Activated naive CD4-positive, alpha-beta T cell treated with anti-CD3 and anti-CD28 coated beads, Interleukin-2, amount 10 ng/mL, durations not matched to agents 7 days and 5 days (primary cell): ENCODE results near the gene NCK2.
A peak's percentile ranks its signal among the peaks of the same experiment; 100 is the strongest.

Experiments used
- CTCF ChIA-PET: fragments of 350-600 bp; sonication (Branson Sonifier 250); formaldehyde crosslinking; loops from one replicate; lab custom pipeline; 2021; ENCODE audit warnings: antibody characterized with exemption; lab: Charles Lee
- DNase-seq: peaks from one replicate; pipeline ENCODE4 v3.0.0-alpha.2; 2020
- H3K27ac Mint-ChIP-seq: one replicate; pipeline ENCODE4 v1.8.0; 2021; ENCODE audit warnings: mild to moderate bottlenecking, moderate library complexity, mixed read lengths
- H3K27me3 Mint-ChIP-seq: one replicate; pipeline ENCODE4 v1.8.0; 2021; ENCODE audit warnings: mild to moderate bottlenecking, mixed read lengths
- H3K36me3 Mint-ChIP-seq: one replicate; pipeline ENCODE4 v1.8.0; 2021; ENCODE audit warnings: mixed read lengths
- H3K4me1 Mint-ChIP-seq: one replicate; pipeline ENCODE4 v1.8.0; 2021; ENCODE audit warnings: mixed read lengths
- H3K4me3 Mint-ChIP-seq: one replicate; pipeline ENCODE4 v1.8.0; 2021; ENCODE audit warnings: mild to moderate bottlenecking, moderate library complexity, mixed read lengths
- H3K9me3 Mint-ChIP-seq: one replicate; pipeline ENCODE4 v1.8.0; 2021; ENCODE audit warnings: mixed read lengths

NCK2 gene

GRCh38 chr2:105815401-105815800, 70.7 kb downstream of the NCK2 start:
- CTCF ChIA-PET: no interaction called here
- Mint-ChIP-seq H3K9me3 (no peaks in the 10 kb centered on the region), H3K36me3 (peaks cover 52% of the 10 kb centered on the region), H3K4me1 (peaks cover 42% of the 10 kb centered on the region), H3K27ac (peak overlapping the region; percentile 14), H3K27me3 (no peaks in the 10 kb centered on the region), H3K4me3 (no peak overlapping the region)
- DNase-seq: no peak

- CTCF ChIA-PET: interaction anchor here (1.2 kb wide), 1 partner anchor 11 kb away, joined by 3 read pairs; no protein-coding TSS in a partner anchor
- peaks cover 70% of the 10 kb centered on the region for H3K36me3 Mint-ChIP-seq
- no peak overlapping the region for H3K4me3 Mint-ChIP-seq
Measured at GRCh38 chr2:105820151-105820550, 75.4 kb downstream of the NCK2 start.

GRCh38 chr2:105820691-105821090, 76.0 kb downstream of the NCK2 start:
- Mint-ChIP-seq H3K36me3 (peaks cover 71% of the 10 kb centered on the region), H3K27ac (peak overlapping the region; percentile 13), H3K27me3 (no peaks in the 10 kb centered on the region), H3K4me1 (peaks cover 59% of the 10 kb centered on the region), H3K4me3 (no peak overlapping the region), H3K9me3 (no peaks in the 10 kb centered on the region)
- CTCF ChIA-PET: interaction anchor here (1.2 kb wide), 1 partner anchor 10 kb away, joined by 3 read pairs; no protein-coding TSS in a partner anchor
- DNase-seq: no peak

More at GRCh38 chr2:105820151-105820550, 75.4 kb downstream of the NCK2 start:
- peaks cover 60% of the 10 kb centered on the region for H3K4me1 Mint-ChIP-seq
- no peak overlapping the region for H3K27ac Mint-ChIP-seq
- no peak for DNase-seq
- no peaks in the 10 kb centered on the region for H3K9me3 Mint-ChIP-seq
- no peaks in the 10 kb centered on the region for H3K27me3 Mint-ChIP-seq

DNA sequence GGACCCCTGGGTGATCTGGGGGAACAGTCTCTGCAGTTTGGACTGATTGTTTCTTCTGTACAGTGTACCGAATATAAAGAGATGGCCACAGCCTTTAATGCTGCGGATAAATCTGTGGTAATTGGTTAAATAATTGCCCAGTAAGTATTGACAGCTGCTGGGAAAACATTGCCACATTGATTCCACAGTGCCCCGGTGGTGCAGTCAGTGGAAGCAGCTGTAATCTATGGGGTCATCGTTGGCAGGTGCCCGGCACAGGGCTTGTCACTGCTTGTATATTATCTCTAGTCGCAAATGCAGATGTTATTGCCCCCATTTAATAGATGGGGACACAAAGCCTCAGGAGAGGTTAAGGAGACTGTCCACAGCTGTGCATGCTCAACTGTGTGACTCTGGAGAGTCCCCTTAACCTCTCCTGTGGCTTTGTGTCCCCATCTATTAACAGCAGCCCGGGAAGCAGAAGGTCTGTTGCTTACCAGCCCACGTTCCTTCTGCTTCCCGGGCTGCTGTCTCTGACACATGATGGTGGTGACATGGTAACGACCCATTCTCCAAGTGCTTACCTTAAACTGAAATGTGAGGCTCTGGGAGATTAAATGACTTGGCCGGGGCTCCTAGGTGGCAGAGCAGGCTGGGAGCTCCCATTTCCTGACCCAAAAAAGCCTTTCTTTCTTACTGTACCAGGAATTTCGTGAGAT, 76.9 kb downstream of the NCK2 start:
- H3K36me3 Mint-ChIP-seq: peaks cover 76% of the 10 kb centered on the region
- no peaks in the 10 kb centered on the region for H3K27me3 Mint-ChIP-seq
- CTCF ChIA-PET: interaction anchor here (0.9 to 1.2 kb wide), 3 partner anchors 10 to 141 kb away, joined by 3 to 4 read pairs (median 3); no protein-coding TSS in a partner anchor
- H3K4me1 Mint-ChIP-seq: peaks cover 60% of the 10 kb centered on the region
- peak overlapping the region; percentile 58 for H3K27ac Mint-ChIP-seq
- H3K4me3 Mint-ChIP-seq: no peak overlapping the region
- no peak for DNase-seq
- peaks cover 4% of the 10 kb centered on the region for H3K9me3 Mint-ChIP-seq

GRCh38 chr2:105822186-105822585, 77.5 kb downstream of the NCK2 start:
- H3K27me3 Mint-ChIP-seq: no peaks in the 10 kb centered on the region
- H3K9me3 Mint-ChIP-seq: peaks cover 6% of the 10 kb centered on the region
- H3K4me3 Mint-ChIP-seq: no peak overlapping the region
- no peak for DNase-seq
- H3K36me3 Mint-ChIP-seq: peaks cover 74% of the 10 kb centered on the region
- H3K27ac Mint-ChIP-seq: peak overlapping the region; percentile 58
- CTCF ChIA-PET: interaction anchor here (0.9 to 1.1 kb wide), 2 partner anchors 39 to 140 kb away, joined by 3 to 4 read pairs; no protein-coding TSS in a partner anchor
- H3K4me1 Mint-ChIP-seq: peaks cover 60% of the 10 kb centered on the region

GRCh38 chr2:105824446-105824845, 79.7 kb downstream of the NCK2 start:
- H3K36me3 Mint-ChIP-seq: peaks cover 76% of the 10 kb centered on the region
- H3K9me3 Mint-ChIP-seq: peaks cover 8% of the 10 kb centered on the region
- CTCF ChIA-PET: no interaction called here
- no peaks in the 10 kb centered on the region for H3K27me3 Mint-ChIP-seq
- no peak overlapping the region for H3K27ac Mint-ChIP-seq
- H3K4me3 Mint-ChIP-seq: no peak overlapping the region
- H3K4me1 Mint-ChIP-seq: peaks cover 78% of the 10 kb centered on the region
- DNase-seq: no peak

DNA sequence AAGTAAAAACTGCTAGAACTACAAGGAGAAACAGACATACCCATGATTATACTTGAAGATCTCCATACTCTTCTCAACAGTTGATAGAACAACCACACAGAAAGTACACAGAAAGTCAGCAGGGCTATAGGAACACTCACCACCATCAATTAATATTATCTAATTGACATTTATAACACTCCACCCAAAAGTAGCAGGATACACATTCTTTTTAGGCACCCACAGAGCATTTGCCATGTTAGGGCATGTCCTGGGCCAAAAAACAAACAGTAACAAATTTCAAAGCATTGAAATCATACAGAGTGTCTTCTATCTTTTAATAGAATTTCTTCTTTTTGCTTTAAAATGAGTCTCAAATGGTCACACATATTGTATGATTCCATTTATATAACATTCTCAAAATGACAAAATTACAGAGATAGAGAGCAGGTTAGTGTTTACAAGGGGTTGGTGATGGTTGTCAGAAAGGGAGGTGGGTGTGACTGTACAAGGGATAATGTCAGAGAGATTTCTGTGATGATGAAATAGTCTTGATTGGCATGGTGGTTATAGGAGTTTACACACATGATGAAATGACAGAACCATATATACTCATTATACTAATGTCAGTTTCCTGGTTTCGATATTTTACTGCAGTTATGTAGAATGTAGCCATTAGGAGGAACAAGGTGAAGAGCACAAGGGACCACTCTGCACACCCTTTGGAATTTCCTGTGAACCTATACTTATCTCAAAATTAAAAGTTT, 82.8 kb downstream of the NCK2 start:
- peaks cover 76% of the 10 kb centered on the region for H3K4me1 Mint-ChIP-seq
- H3K4me3 Mint-ChIP-seq: no peak overlapping the region
- H3K36me3 Mint-ChIP-seq: peaks cover 83% of the 10 kb centered on the region
- no peaks in the 10 kb centered on the region for H3K27me3 Mint-ChIP-seq
- CTCF ChIA-PET: interaction anchor here (0.8 kb wide), 1 partner anchor 23 kb away, joined by 3 read pairs; no protein-coding TSS in a partner anchor
- no peak for DNase-seq
- peaks cover 18% of the 10 kb centered on the region for H3K9me3 Mint-ChIP-seq
- H3K27ac Mint-ChIP-seq: peak overlapping the region; percentile 44

DNA sequence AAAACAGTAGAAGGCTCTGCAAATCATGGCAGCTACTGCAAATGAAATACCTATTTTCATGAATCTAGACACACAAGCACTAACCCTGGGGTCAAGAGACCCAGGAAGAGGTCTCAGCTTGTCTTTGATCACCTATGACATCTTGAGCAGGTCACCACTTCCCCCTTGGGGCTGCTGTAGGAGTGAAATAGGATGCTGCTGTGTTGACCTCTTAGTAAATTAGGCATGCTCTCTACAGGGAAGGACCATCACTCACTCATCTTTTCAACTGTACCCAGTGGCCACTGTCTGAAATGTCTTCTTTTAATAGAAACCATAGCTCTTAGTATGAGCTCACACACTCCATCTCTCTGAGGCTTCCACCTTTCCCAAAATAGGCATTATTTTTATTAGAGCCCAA, 83.8 kb downstream of the NCK2 start:
- CTCF ChIA-PET: interaction anchor here (0.6 to 1.1 kb wide), 3 partner anchors 32 to 46 kb away, joined by 3 read pairs; no protein-coding TSS in a partner anchor
- Mint-ChIP-seq H3K9me3 (peaks cover 20% of the 10 kb centered on the region), H3K36me3 (peaks cover 81% of the 10 kb centered on the region), H3K4me3 (no peak overlapping the region), H3K4me1 (peaks cover 75% of the 10 kb centered on the region), H3K27me3 (no peaks in the 10 kb centered on the region), H3K27ac (no peak overlapping the region)
- DNase-seq: no peak

DNA sequence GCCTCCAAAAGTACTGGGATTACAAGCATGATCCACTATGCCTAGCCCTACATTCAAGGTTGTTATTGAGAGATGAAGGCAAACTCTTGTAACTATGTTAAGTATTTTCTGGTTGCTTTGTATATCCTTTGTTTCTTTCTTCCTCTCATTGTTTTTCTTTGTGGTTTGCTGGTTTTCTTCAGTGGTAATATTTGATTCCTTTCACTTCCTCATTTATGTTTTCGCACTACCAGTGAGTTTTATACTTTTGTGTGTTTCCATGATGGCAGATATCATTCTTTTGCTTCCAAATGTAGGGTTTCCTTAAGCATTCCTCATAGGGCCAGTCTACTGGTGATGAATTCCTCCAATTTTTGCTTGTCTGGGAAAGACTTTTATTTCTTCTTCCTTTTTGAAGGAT, 90.2 kb downstream of the NCK2 start:
- Mint-ChIP-seq H3K4me3 (peak overlapping the region; percentile 14), H3K4me1 (peaks cover 81% of the 10 kb centered on the region), H3K36me3 (peaks cover 84% of the 10 kb centered on the region), H3K27ac (peak overlapping the region; percentile 81), H3K27me3 (no peaks in the 10 kb centered on the region), H3K9me3 (peaks cover 48% of the 10 kb centered on the region)
- CTCF ChIA-PET: no interaction called here
- DNase-seq: no peak

DNA sequence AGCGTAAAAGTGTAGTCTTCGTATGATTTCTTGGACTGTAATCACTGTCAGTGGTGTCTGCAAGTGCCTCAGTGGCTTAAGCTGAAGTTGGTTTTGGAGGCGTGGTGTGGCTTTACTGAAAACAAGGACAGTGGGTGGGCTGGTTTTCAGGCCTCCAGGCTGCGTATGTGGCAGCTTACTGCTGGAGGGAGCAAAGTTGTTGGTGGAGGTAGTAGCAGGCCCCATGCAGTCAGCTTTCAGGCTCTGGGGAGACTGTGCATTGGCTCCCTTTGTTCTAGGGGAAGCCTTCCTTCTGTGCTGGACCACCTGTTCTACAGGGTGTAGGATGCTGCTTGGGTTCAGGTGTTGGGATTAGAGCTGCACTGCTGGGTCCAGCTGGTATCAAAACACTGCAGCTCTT, 91.6 kb downstream of the NCK2 start:
- Mint-ChIP-seq H3K9me3 (peaks cover 52% of the 10 kb centered on the region), H3K27me3 (no peaks in the 10 kb centered on the region), H3K4me3 (no peak overlapping the region), H3K4me1 (peaks cover 85% of the 10 kb centered on the region), H3K27ac (peak overlapping the region; percentile 55), H3K36me3 (peaks cover 89% of the 10 kb centered on the region)
- CTCF ChIA-PET: interaction anchor here (1.1 kb wide), 1 partner anchor 250 kb away, joined by 3 read pairs; no protein-coding TSS in a partner anchor
- no peak for DNase-seq

- peak overlapping the region; percentile 57 for H3K27ac Mint-ChIP-seq
- H3K27me3 Mint-ChIP-seq: no peaks in the 10 kb centered on the region
- DNase-seq: no peak
- peaks cover 88% of the 10 kb centered on the region for H3K36me3 Mint-ChIP-seq
- peaks cover 86% of the 10 kb centered on the region for H3K4me1 Mint-ChIP-seq
- H3K4me3 Mint-ChIP-seq: no peak overlapping the region
- CTCF ChIA-PET: interaction anchor here (1.1 kb wide), 1 partner anchor 249 kb away, joined by 3 read pairs; no protein-coding TSS in a partner anchor
- H3K9me3 Mint-ChIP-seq: peaks cover 46% of the 10 kb centered on the region
Measured at GRCh38 chr2:105836840-105837692, 92.4 kb downstream of the NCK2 start.

DNA sequence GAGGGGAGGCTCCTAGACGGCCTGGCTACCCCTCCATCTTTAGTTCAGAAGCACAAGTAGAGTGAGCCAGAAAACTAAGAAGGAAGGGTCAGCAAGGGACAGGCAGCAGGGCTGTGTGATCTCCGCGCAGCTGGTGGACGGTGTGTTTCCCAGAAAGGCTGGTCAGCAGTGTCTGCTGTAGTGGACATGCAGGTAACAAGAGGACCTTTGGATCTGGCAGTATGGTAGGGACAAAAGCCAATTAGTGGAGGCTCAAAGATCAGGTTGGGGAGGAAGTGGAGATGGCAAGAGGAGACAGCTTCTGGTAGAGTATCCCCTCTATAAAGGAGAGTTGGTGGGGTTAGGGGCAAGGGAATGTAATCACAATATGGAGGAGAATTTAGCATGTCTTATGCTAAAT, 95.1 kb downstream of the NCK2 start:
- no peak overlapping the region for H3K4me3 Mint-ChIP-seq
- H3K9me3 Mint-ChIP-seq: peaks cover 30% of the 10 kb centered on the region
- H3K27me3 Mint-ChIP-seq: no peaks in the 10 kb centered on the region
- CTCF ChIA-PET: no interaction called here
- H3K4me1 Mint-ChIP-seq: peaks cover 80% of the 10 kb centered on the region
- peaks cover 78% of the 10 kb centered on the region for H3K36me3 Mint-ChIP-seq
- DNase-seq: no peak
- H3K27ac Mint-ChIP-seq: no peak overlapping the region

GRCh38 chr2:105840933-105841332, 96.2 kb downstream of the NCK2 start:
- CTCF ChIA-PET: no interaction called here

More at GRCh38 chr2:105840933-105841332, 96.2 kb downstream of the NCK2 start:
- DNase-seq: no peak
- Mint-ChIP-seq H3K9me3 (peaks cover 21% of the 10 kb centered on the region), H3K27me3 (no peaks in the 10 kb centered on the region), H3K4me3 (no peak overlapping the region), H3K4me1 (peaks cover 81% of the 10 kb centered on the region), H3K36me3 (peaks cover 75% of the 10 kb centered on the region), H3K27ac (no peak overlapping the region)
